SU-DHL-6 (cell line): Measurements from ENCODE around the gene TMA7.

Experiments
- H2AFZ ChIP-seq: fragments of 200-600 bp; sonication (generic); 2 replicates; pipeline ENCODE4 v1.6.1; 2014; ENCODE audit warnings: low read depth, mild to moderate bottlenecking, moderate library complexity, mixed read lengths, antibody characterized with exemption, low read length; ENCODE audit not compliant: severe bottlenecking
- H3F3A ChIP-seq: fragments of 200-600 bp; shearing (Covaris generic); 2 replicates; pipeline ENCODE4 v1.6.0; 2016; ENCODE audit warnings: antibody characterized with exemption, mild to moderate bottlenecking; ENCODE audit not compliant: insufficient read depth
- H3K27ac ChIP-seq: fragments of 200-600 bp; sonication (generic); 2 replicates; pipeline ENCODE4 v1.5.1; 2016; ENCODE audit warnings: low read depth, mild to moderate bottlenecking, low read length, moderate library complexity, mixed read lengths
- H3K27me3 ChIP-seq: fragments of 200-600 bp; sonication (generic), shearing (Covaris generic); 2 replicates; pipeline ENCODE4 v1.6.0; 2014; ENCODE audit warnings: mild to moderate bottlenecking, low read length
- H3K36me3 ChIP-seq: fragments of 200-600 bp; sonication (generic); 2 replicates; pipeline ENCODE4 v1.6.1; 2014; ENCODE audit warnings: mild to moderate bottlenecking, low read length, mixed read lengths
- H3K4me2 ChIP-seq: fragments of 300-600, 200-600 bp; shearing (Covaris generic), sonication (generic); 2 replicates; pipeline ENCODE4 v1.6.0; 2014; ENCODE audit warnings: low read length, low read depth, mild to moderate bottlenecking; ENCODE audit not compliant: poor library complexity, severe bottlenecking
- H3K4me3 ChIP-seq: fragments of 200-600 bp; sonication (generic); 2 replicates; pipeline ENCODE4 v1.5.1; 2014; ENCODE audit warnings: antibody characterized with exemption, low read length, mild to moderate bottlenecking, mixed read lengths; ENCODE audit not compliant: insufficient read depth, poor library complexity, severe bottlenecking
- H3K79me2 ChIP-seq: fragments of 200-600 bp; sonication (generic); 2 replicates; pipeline ENCODE4 v1.6.1; 2014; ENCODE audit warnings: mild to moderate bottlenecking, low read length, moderate library complexity; ENCODE audit not compliant: insufficient read depth
- H3K9ac ChIP-seq: fragments of 200-600 bp; sonication (generic); 2 replicates; pipeline ENCODE4 v1.7.0; 2014; ENCODE audit warnings: mild to moderate bottlenecking, low read length
- H3K9me2 ChIP-seq: fragments of 200-600 bp; sonication (generic); replicated peaks from 2 replicates; pipeline ENCODE4 v1.6.1; 2014; ENCODE audit warnings: low read length; ENCODE audit not compliant: insufficient read depth
- H3K9me3 ChIP-seq: fragments of 200-600 bp; sonication (generic); 2 replicates; pipeline ENCODE4 v1.6.1; 2014; ENCODE audit warnings: low read length, mixed read lengths; ENCODE audit not compliant: insufficient read depth
- H4K20me1 ChIP-seq: fragments of 200-600 bp; sonication (generic); 2 replicates; pipeline ENCODE4 v1.6.1; 2014; ENCODE audit warnings: low read depth, mild to moderate bottlenecking, antibody characterized with exemption, low read length, moderate library complexity, mixed read lengths
- CTCF ChIP-seq: fragments of 200-600 bp; sonication (generic); IDR thresholded peaks from one replicate; pipeline ENCODE4 v1.5.1; 2017; ENCODE audit warnings: antibody characterized with exemption, mild to moderate bottlenecking, low read length, moderate library complexity; ENCODE audit not compliant: insufficient read depth, poor library complexity, severe bottlenecking
- EZH2phosphoT487 ChIP-seq: fragments of 200-600 bp; sonication (generic), shearing (Covaris generic); conservative IDR thresholded peaks from 2 replicates; pipeline ENCODE4 v1.6.1; 2018; ENCODE audit warnings: mild to moderate bottlenecking, antibody characterized with exemption, low read length, moderate library complexity, mixed read lengths

Gene TMA7

DNA sequence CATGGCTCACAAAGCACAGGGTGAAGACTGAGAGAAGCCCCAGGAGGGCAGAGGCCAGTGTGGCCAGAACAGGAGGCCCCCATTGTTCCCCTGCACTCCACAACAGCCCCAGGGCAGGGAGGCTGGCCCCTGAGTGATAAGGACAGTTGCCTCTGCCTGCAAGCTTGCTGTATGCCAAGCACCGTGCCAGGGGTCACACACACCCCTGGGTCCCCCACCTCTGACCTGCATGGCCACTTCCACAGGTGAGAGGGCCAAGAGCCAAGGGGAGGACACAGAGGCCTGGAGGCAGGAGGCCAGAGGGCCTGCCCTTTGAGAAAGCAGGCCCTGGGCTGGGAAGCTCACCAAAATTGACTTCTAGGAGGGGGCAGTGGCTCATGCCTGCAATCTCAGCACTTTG lies 30.2 kb downstream of the TMA7 start:
- Histone ChIP-seq H3K4me2 (peak overlapping the region; percentile 28), H3K27ac (peak overlapping the region; percentile 61), H3K4me3 (no peak overlapping the region), H3K9me2 (no peaks in the 10 kb centered on the region), H3K27me3 (no peaks in the 10 kb centered on the region), H3K9me3 (no peaks in the 10 kb centered on the region), H3K79me2 (peaks cover 22% of the 10 kb centered on the region; the same call in 1 of the 2 replicates), H3K9ac (peak overlapping the region; percentile 36; the same call in 1 of the 2 replicates), H4K20me1 (no peaks in the 10 kb centered on the region), H2AFZ (no peak overlapping the region), H3K36me3 (no peaks in the 10 kb centered on the region), H3F3A (peaks cover 19% of the 10 kb centered on the region)
- no peak for TF ChIP-seq EZH2phosphoT487
- no peak for TF ChIP-seq CTCF

DNA sequence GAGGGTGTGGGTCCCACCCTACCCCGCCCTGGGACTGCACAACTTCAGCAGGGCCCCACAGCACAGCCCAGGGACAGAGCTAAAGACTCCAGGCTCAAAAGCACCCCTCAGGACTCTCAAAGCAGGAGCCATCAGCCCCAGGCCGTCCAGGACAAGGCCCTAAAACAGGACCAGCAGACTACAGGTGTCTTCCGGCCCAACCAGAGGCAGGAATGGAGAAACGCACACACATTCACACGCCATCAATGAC lies 32.5 kb downstream of the TMA7 start:
- H3K27me3 ChIP-seq = no peaks in the 10 kb centered on the region
- H4K20me1 ChIP-seq = no peaks in the 10 kb centered on the region
- peak overlapping the region; percentile 81 for H3K27ac ChIP-seq
- no peaks in the 10 kb centered on the region for H3K9me3 ChIP-seq
- peaks cover 17% of the 10 kb centered on the region for H3F3A ChIP-seq
- H3K79me2 ChIP-seq = peaks cover 9% of the 10 kb centered on the region; the same call in 1 of the 2 replicates
- peak overlapping the region; percentile 72 for H2AFZ ChIP-seq
- TF ChIP-seq EZH2phosphoT487 = no peak
- no peak for TF ChIP-seq CTCF
- H3K4me2 ChIP-seq = peak overlapping the region; percentile 68
- peak overlapping the region; percentile 70 for H3K4me3 ChIP-seq
- no peaks in the 10 kb centered on the region for H3K9me2 ChIP-seq
- peak overlapping the region; percentile 71 for H3K9ac ChIP-seq
- H3K36me3 ChIP-seq = no peaks in the 10 kb centered on the region

DNA sequence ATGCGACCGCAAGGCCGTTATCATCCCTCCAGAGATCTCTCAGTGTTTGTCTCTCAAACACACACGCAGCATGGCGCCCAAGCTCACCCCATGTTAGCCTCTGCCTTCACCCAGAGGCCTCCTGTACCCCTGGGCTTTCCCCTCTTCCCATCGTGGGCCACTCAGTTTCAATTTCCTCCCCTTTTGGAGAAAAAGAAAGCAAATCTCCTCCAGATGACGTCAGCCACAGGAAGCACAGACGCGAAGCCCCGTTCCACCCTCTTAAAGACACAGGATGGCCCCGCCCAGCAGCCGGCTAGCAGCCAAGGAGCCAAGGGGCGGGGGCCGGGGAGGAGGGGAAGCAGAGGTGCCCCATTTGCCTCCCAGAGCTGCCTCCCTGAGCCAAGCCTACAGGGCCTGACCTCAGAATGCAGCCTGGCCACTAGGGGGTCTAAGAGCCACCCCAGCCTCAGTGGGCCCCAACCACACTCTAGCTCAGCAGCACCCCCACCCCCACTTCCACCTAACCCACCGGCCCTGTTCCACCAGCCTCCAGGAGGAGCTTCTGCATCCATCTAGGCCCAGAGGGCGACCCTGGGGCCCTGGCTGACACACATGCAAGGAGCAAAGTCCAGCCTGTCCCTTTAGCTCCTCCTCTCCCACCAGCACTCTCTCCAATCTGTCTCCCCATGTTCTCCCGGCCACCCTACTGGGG lies 33.0 kb downstream of the TMA7 start:
- Histone ChIP-seq H3K79me2 (peaks cover 4% of the 10 kb centered on the region; the same call in 1 of the 2 replicates), H3K9ac (peak overlapping the region; percentile 71), H3K27ac (peak overlapping the region; percentile 81), H2AFZ (peak overlapping the region; percentile 72), H3K9me3 (no peaks in the 10 kb centered on the region), H3K9me2 (no peaks in the 10 kb centered on the region), H3K4me3 (peak overlapping the region; percentile 70), H3K4me2 (peak overlapping the region; percentile 68), H3K27me3 (no peaks in the 10 kb centered on the region), H3K36me3 (no peaks in the 10 kb centered on the region), H4K20me1 (no peaks in the 10 kb centered on the region), H3F3A (peaks cover 17% of the 10 kb centered on the region)
- no peak for TF ChIP-seq EZH2phosphoT487
- peak; percentile 54 for TF ChIP-seq CTCF
